Measurements from ENCODE around the gene ADAMTS17. TPM values are rescaled to one million over a fixed set of nuclear protein-coding genes. Genes with fewer than 3 reads are reported as not detected.

The ADAMTS17 gene
- total RNA-seq, 1 experiment from 2014 or later, result 1.5 TPM

DNA sequence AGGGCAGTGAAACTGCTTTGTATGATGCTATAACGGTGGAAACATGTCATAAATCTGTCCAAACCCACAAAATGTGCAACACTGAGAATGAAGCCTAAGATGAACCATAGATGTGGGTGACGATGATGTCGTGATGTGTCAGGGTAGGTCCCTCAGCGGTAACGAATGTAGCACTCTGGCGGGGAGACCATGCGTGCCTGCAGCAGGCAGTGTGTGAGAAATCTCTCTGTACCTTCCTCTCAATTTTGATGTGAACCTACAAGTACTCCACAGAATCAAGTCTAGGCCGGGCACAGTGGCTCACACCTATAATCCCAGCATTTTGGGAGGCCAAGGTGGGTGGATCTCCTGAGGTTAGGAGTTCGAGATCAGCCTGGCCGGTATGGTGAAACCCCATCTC lies 340.4 kb downstream of the ADAMTS17 start:
- Mint-ChIP-seq H3K27ac (ENCODE audit: unreplicated experiment) (no peak overlapping the region), H3K27me3 (ENCODE audit: insufficient read depth, unreplicated experiment) (no peaks in the 10 kb centered on the region), H3K4me3 (ENCODE audit: unreplicated experiment) (no peak overlapping the region), H3K36me3 (ENCODE audit: insufficient read depth, unreplicated experiment) (no peaks in the 10 kb centered on the region), H3K9me3 (ENCODE audit: unreplicated experiment) (no peaks in the 10 kb centered on the region), H3K4me1 (ENCODE audit: low read depth, unreplicated experiment) (peaks cover 6% of the 10 kb centered on the region)
- Histone ChIP-seq H3K9me3 (no peaks in the 10 kb centered on the region), H3K27me3 (replicated peaks; ENCODE audit: control insufficient read depth, insufficient read depth, low read length) (no peaks in the 10 kb centered on the region), H3K36me3 (ENCODE audit: control insufficient read depth, insufficient read depth, low read length) (no peaks in the 10 kb centered on the region), H3K4me3 (ENCODE audit: low read depth, low read length) (no peak overlapping the region), H3K4me1 (peaks cover 3% of the 10 kb centered on the region; the same call in 1 of the 2 replicates)
- BruUV-seq (replicated peaks), result no TSS peak
- POLR2A ChIA-PET, result no interaction called here
- CTCF ChIA-PET, result no interaction called here
- intact Hi-C loops (cut with micrococcal nuclease; ENCODE audit: unreplicated experiment), result no loop called here
- no peak for DNase-seq
- TF ChIP-seq, protein P1, sequence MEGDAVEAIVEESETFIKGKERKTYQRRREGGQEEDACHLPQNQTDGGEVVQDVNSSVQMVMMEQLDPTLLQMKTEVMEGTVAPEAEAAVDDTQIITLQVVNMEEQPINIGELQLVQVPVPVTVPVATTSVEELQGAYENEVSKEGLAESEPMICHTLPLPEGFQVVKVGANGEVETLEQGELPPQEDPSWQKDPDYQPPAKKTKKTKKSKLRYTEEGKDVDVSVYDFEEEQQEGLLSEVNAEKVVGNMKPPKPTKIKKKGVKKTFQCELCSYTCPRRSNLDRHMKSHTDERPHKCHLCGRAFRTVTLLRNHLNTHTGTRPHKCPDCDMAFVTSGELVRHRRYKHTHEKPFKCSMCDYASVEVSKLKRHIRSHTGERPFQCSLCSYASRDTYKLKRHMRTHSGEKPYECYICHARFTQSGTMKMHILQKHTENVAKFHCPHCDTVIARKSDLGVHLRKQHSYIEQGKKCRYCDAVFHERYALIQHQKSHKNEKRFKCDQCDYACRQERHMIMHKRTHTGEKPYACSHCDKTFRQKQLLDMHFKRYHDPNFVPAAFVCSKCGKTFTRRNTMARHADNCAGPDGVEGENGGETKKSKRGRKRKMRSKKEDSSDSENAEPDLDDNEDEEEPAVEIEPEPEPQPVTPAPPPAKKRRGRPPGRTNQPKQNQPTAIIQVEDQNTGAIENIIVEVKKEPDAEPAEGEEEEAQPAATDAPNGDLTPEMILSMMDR (IDR thresholded peaks at IDR 0.05; ENCODE audit: insufficient read depth in 1 of 2, low read depth in 1 of 2, low read length in 1 of 2, severe bottlenecking in 1 of 2, unreplicated experiment in 1 of 2), result no peak

DNA sequence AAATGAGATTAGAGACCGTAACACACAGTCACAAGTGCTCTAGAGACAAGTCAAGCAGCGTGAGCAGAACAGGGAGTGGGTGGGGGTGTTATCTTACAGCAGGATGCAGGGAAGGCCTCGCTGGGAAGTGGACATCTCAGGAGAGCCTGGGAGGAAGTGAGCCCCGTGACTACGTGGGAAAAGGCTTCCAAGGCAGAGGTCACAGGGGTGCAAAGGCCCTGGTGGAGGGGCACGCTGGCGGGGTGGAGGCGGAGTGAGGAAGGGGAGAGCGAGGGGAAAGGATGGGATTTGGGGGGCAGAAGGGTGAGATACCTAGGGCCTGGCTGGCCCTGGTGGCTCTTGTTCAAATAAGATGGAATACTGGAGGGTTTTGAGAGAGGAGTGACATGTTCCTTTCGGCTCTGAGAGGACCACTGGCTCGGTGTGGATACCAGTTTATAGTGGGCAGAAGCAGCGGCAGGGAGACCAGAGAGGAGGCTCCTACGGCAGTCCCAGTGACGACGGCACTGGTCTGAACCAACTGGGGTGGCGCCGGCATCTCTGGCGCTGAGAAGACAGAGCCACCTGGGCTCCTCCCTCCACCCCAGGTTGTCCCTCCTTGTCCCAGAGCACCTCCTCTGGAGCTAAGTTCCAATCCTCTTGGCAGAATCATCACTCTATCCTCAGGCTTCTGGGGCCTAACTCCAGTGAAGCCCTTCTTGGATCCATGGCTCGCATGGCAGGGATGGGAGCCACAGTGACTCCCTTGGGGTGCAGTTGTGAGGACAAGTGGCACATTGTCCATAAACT lies 342.3 kb downstream of the ADAMTS17 start:
- no peaks in the 10 kb centered on the region for H3K27me3 ChIP-seq (replicated peaks; ENCODE audit: control insufficient read depth, insufficient read depth, low read length)
- no peak overlapping the region for H3K4me3 ChIP-seq (ENCODE audit: low read depth, low read length)
- DNase-seq, result no peak
- Mint-ChIP-seq H3K27ac (ENCODE audit: unreplicated experiment) (no peak overlapping the region), H3K36me3 (ENCODE audit: insufficient read depth, unreplicated experiment) (peaks cover 4% of the 10 kb centered on the region), H3K27me3 (ENCODE audit: insufficient read depth, unreplicated experiment) (no peaks in the 10 kb centered on the region), H3K4me1 (ENCODE audit: low read depth, unreplicated experiment) (peaks cover 6% of the 10 kb centered on the region), H3K4me3 (ENCODE audit: unreplicated experiment) (no peak overlapping the region), H3K9me3 (ENCODE audit: unreplicated experiment) (no peaks in the 10 kb centered on the region)
- TF ChIP-seq, protein P1 (IDR thresholded peaks at IDR 0.05; ENCODE audit: insufficient read depth in 1 of 2, low read depth in 1 of 2, low read length in 1 of 2, severe bottlenecking in 1 of 2, unreplicated experiment in 1 of 2), result no peak
- POLR2A ChIA-PET, result no interaction called here
- CTCF ChIA-PET, result no interaction called here
- no peaks in the 10 kb centered on the region for H3K9me3 ChIP-seq
- BruUV-seq (replicated peaks), result no TSS peak
- H3K36me3 ChIP-seq (ENCODE audit: control insufficient read depth, insufficient read depth, low read length), result no peaks in the 10 kb centered on the region
- intact Hi-C loops (cut with micrococcal nuclease; ENCODE audit: unreplicated experiment), result no loop called here
- H3K4me1 ChIP-seq, result peaks cover 3% of the 10 kb centered on the region; the same call in 1 of the 2 replicates

DNA sequence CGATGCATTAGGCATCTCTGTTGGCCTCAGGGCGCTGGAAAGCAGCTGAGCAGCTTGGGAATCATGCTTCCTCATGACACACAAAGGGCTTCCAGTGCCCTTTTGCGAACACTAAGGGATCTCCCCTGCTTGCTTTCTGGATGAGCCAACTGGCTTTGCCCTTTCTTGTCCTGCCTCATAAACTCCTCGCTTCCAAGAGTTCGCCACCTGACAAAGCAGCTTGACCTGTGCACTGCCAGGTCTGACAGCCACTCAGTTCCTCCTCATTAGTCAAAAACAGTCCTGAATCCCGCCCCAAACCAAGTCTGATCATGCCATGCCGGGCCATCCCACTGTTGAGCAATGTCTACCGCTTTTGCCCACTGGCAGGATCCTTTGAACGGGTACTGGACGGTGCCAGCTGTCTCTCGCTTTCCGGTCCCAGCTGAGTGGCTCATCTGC lies 343.1 kb downstream of the ADAMTS17 start:
- Histone ChIP-seq H3K27me3 (replicated peaks; ENCODE audit: control insufficient read depth, insufficient read depth, low read length) (no peaks in the 10 kb centered on the region), H3K9me3 (no peaks in the 10 kb centered on the region), H3K36me3 (ENCODE audit: control insufficient read depth, insufficient read depth, low read length) (no peaks in the 10 kb centered on the region), H3K4me1 (peaks cover 3% of the 10 kb centered on the region; the same call in 1 of the 2 replicates), H3K4me3 (ENCODE audit: low read depth, low read length) (no peak overlapping the region)
- BruUV-seq (replicated peaks), result no TSS peak
- peaks cover 4% of the 10 kb centered on the region for H3K36me3 Mint-ChIP-seq (ENCODE audit: insufficient read depth, unreplicated experiment)
- H3K4me1 Mint-ChIP-seq (ENCODE audit: low read depth, unreplicated experiment), result peaks cover 6% of the 10 kb centered on the region
- ChIA-PET POLR2A (no interaction called here), CTCF (no interaction called here)
- TF ChIP-seq, protein P1 (IDR thresholded peaks at IDR 0.05; ENCODE audit: insufficient read depth in 1 of 2, low read depth in 1 of 2, low read length in 1 of 2, severe bottlenecking in 1 of 2, unreplicated experiment in 1 of 2), result no peak
- intact Hi-C loops (cut with micrococcal nuclease; ENCODE audit: unreplicated experiment), result no loop called here
- H3K9me3 Mint-ChIP-seq (ENCODE audit: unreplicated experiment), result no peaks in the 10 kb centered on the region
- no peak overlapping the region for H3K27ac Mint-ChIP-seq (ENCODE audit: unreplicated experiment)
- no peaks in the 10 kb centered on the region for H3K27me3 Mint-ChIP-seq (ENCODE audit: insufficient read depth, unreplicated experiment)
- DNase-seq, result no peak
- H3K4me3 Mint-ChIP-seq (ENCODE audit: unreplicated experiment), result no peak overlapping the region
